Measurements from ENCODE around the gene PTHLH.

Gene PTHLH

GRCh38 chr12:27936196-27936595 is 36.3 kb downstream of the PTHLH start:
- no peak overlapping the region for H3K4me2 ChIP-seq
- no peaks in the 10 kb centered on the region for H3K27me3 ChIP-seq (ENCODE audit: insufficient read depth, low read depth)
- H3K36me3 ChIP-seq (ENCODE audit: insufficient read depth): no peaks in the 10 kb centered on the region
- H3K9ac ChIP-seq: no peak overlapping the region
- TF ChIP-seq CTCF (conservative IDR thresholded peaks at IDR 0.05; ENCODE audit: low read depth, low read length): no peak
- H3K79me2 ChIP-seq (ENCODE audit: insufficient read depth, low read depth): no peaks in the 10 kb centered on the region
- no peak overlapping the region for H3K27ac ChIP-seq
- H3K4me1 ChIP-seq (ENCODE audit: low read depth, poor library complexity, severe bottlenecking): no peaks in the 10 kb centered on the region
- no peak overlapping the region for H3K4me3 ChIP-seq (IDR thresholded peaks at IDR 0.05; ENCODE audit: insufficient read depth, low read depth, low read length)
- no peak overlapping the region for H2AFZ ChIP-seq (ENCODE audit: low read depth)
- no peaks in the 10 kb centered on the region for H4K20me1 ChIP-seq (ENCODE audit: insufficient read depth)

- H3K36me3 ChIP-seq (ENCODE audit: insufficient read depth): no peaks in the 10 kb centered on the region
- H3K4me1 ChIP-seq (ENCODE audit: low read depth, poor library complexity, severe bottlenecking): no peaks in the 10 kb centered on the region
- TF ChIP-seq CTCF (conservative IDR thresholded peaks at IDR 0.05; ENCODE audit: low read depth, low read length): no peak
- H3K4me3 ChIP-seq (IDR thresholded peaks at IDR 0.05; ENCODE audit: insufficient read depth, low read depth, low read length): no peak overlapping the region
- no peak overlapping the region for H3K9ac ChIP-seq
- no peak overlapping the region for H2AFZ ChIP-seq (ENCODE audit: low read depth)
- H3K27ac ChIP-seq: no peak overlapping the region
- no peaks in the 10 kb centered on the region for H3K27me3 ChIP-seq (ENCODE audit: insufficient read depth, low read depth)
- H3K79me2 ChIP-seq (ENCODE audit: insufficient read depth, low read depth): no peaks in the 10 kb centered on the region
- no peaks in the 10 kb centered on the region for H4K20me1 ChIP-seq (ENCODE audit: insufficient read depth)
- no peak overlapping the region for H3K4me2 ChIP-seq
These were observed 38.3 kb downstream of the PTHLH start for GRCh38 chr12:27934276-27934675.

GRCh38 chr12:27931390-27931789 is 41.1 kb downstream of the PTHLH start:
- Histone ChIP-seq H3K4me2 (no peak overlapping the region), H3K36me3 (ENCODE audit: insufficient read depth) (no peaks in the 10 kb centered on the region), H3K27me3 (ENCODE audit: insufficient read depth, low read depth) (no peaks in the 10 kb centered on the region), H3K79me2 (ENCODE audit: insufficient read depth, low read depth) (no peaks in the 10 kb centered on the region), H2AFZ (ENCODE audit: low read depth) (no peak overlapping the region), H3K27ac (no peak overlapping the region), H3K4me1 (ENCODE audit: low read depth, poor library complexity, severe bottlenecking) (no peaks in the 10 kb centered on the region), H3K4me3 (IDR thresholded peaks at IDR 0.05; ENCODE audit: insufficient read depth, low read depth, low read length) (no peak overlapping the region), H3K9ac (no peak overlapping the region), H4K20me1 (ENCODE audit: insufficient read depth) (no peaks in the 10 kb centered on the region)
- no peak for TF ChIP-seq CTCF (conservative IDR thresholded peaks at IDR 0.05; ENCODE audit: low read depth, low read length)

- H3K4me1 ChIP-seq (ENCODE audit: low read depth, poor library complexity, severe bottlenecking): no peaks in the 10 kb centered on the region
- H2AFZ ChIP-seq (ENCODE audit: low read depth): no peak overlapping the region
- no peaks in the 10 kb centered on the region for H3K27me3 ChIP-seq (ENCODE audit: insufficient read depth, low read depth)
- H3K4me2 ChIP-seq: no peak overlapping the region
- no peaks in the 10 kb centered on the region for H3K79me2 ChIP-seq (ENCODE audit: insufficient read depth, low read depth)
- H3K9ac ChIP-seq: no peak overlapping the region
- no peaks in the 10 kb centered on the region for H3K36me3 ChIP-seq (ENCODE audit: insufficient read depth)
- H4K20me1 ChIP-seq (ENCODE audit: insufficient read depth): no peaks in the 10 kb centered on the region
- no peak overlapping the region for H3K27ac ChIP-seq
- H3K4me3 ChIP-seq (IDR thresholded peaks at IDR 0.05; ENCODE audit: insufficient read depth, low read depth, low read length): no peak overlapping the region
- TF ChIP-seq CTCF (conservative IDR thresholded peaks at IDR 0.05; ENCODE audit: low read depth, low read length): no peak
These were observed 45.2 kb downstream of the PTHLH start for GRCh38 chr12:27927347-27927746.
